ENCODE measurements around the gene THEMIS2.
"Not testable (repeated sequence)": the region's sequence is repeated elsewhere in the genome, so short reads cannot be mapped to it uniquely, and the experiment has no call there.

GRCh38 chr1:27829339-27829960 is 42.9 kb upstream of the THEMIS2 start:
- TF ChIP-seq, protein P1, sequence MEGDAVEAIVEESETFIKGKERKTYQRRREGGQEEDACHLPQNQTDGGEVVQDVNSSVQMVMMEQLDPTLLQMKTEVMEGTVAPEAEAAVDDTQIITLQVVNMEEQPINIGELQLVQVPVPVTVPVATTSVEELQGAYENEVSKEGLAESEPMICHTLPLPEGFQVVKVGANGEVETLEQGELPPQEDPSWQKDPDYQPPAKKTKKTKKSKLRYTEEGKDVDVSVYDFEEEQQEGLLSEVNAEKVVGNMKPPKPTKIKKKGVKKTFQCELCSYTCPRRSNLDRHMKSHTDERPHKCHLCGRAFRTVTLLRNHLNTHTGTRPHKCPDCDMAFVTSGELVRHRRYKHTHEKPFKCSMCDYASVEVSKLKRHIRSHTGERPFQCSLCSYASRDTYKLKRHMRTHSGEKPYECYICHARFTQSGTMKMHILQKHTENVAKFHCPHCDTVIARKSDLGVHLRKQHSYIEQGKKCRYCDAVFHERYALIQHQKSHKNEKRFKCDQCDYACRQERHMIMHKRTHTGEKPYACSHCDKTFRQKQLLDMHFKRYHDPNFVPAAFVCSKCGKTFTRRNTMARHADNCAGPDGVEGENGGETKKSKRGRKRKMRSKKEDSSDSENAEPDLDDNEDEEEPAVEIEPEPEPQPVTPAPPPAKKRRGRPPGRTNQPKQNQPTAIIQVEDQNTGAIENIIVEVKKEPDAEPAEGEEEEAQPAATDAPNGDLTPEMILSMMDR (IDR thresholded peaks at IDR 0.05; ENCODE audit: poor library complexity, severe bottlenecking): not testable (repeated sequence)
- TF ChIP-seq EP300 (conservative IDR thresholded peaks at IDR 0.05; ENCODE audit: poor library complexity, severe bottlenecking); EZH2 (IDR thresholded peaks at IDR 0.05; ENCODE audit: borderline replicate concordance, insufficient read depth, low read length, poor library complexity, severe bottlenecking); RAD21 (conservative IDR thresholded peaks at IDR 0.05): not testable (repeated sequence)

All from neural cell (in vitro differentiated cells).